Glomerular visceral epithelial cell (primary cell): ENCODE data around the gene ANP32B.

ENCODE experiments used
- DNase-seq: peaks from one replicate; pipeline ENCODE4 v3.0.0-alpha.2; 2016; ENCODE audit errors: extremely low spot score

Gene ANP32B

GRCh38 chr9:98031169-98031568, 48.0 kb downstream of the ANP32B start:
- no peak for DNase-seq

GRCh38 chr9:98031935-98032334, 48.8 kb downstream of the ANP32B start:
- DNase-seq, result peak; percentile 48

- DNase-seq, result peak; percentile 54
Measured at GRCh38 chr9:98034593-98035546, 51.7 kb downstream of the ANP32B start.

- no peak for DNase-seq
Measured at GRCh38 chr9:98037357-98037756, 54.2 kb downstream of the ANP32B start.

- DNase-seq, result no peak
Measured at GRCh38 chr9:98038958-98039357, 55.8 kb downstream of the ANP32B start.

- DNase-seq, result peak; percentile 37
Measured at GRCh38 chr9:98039607-98040017, 56.5 kb downstream of the ANP32B start.

GRCh38 chr9:98040212-98040611, 57.1 kb downstream of the ANP32B start:
- no peak for DNase-seq

- DNase-seq, result no peak
Measured at GRCh38 chr9:98043915-98044314, 60.8 kb downstream of the ANP32B start.

- DNase-seq, result no peak
Measured at GRCh38 chr9:98045234-98046179, 62.4 kb downstream of the ANP32B start.

- DNase-seq, result no peak
Measured at GRCh38 chr9:98046180-98046543, 63.0 kb downstream of the ANP32B start.

GRCh38 chr9:98047002-98047401, 63.9 kb downstream of the ANP32B start:
- no peak for DNase-seq

- no peak for DNase-seq
Measured at GRCh38 chr9:98049288-98050072, 66.3 kb downstream of the ANP32B start.

- DNase-seq, result no peak
Measured at GRCh38 chr9:98050351-98050750, 67.2 kb downstream of the ANP32B start.

- DNase-seq, result no peak
Measured at GRCh38 chr9:98054376-98054951, 71.3 kb downstream of the ANP32B start.

- DNase-seq, result peak; percentile 97
Measured at GRCh38 chr9:98056269-98057137, 73.4 kb downstream of the ANP32B start, which contains the start of gene NANS. Gene NANS (plus strand): TSS chr9:98056732. CDS start chr9:98056809, 77 bp downstream.

- no peak for DNase-seq
Measured at GRCh38 chr9:98057138-98057799, 74.1 kb downstream of the ANP32B start.

GRCh38 chr9:98062161-98062560, 79.0 kb downstream of the ANP32B start:
- DNase-seq, result no peak

GRCh38 chr9:98064623-98065392, 81.7 kb downstream of the ANP32B start:
- DNase-seq, result no peak
